ENCODE measurements around the gene CHKB. TPM values are rescaled to one million over a fixed set of nuclear protein-coding genes. Genes with fewer than 3 reads are reported as not detected.

CHKB gene
- total and polyA plus RNA-seq, 2 of the 8 experiments (the other 6 are each of a cell fraction or from before 2014, with no cell fraction given) = 27.9 to 42.2 TPM

DNA sequence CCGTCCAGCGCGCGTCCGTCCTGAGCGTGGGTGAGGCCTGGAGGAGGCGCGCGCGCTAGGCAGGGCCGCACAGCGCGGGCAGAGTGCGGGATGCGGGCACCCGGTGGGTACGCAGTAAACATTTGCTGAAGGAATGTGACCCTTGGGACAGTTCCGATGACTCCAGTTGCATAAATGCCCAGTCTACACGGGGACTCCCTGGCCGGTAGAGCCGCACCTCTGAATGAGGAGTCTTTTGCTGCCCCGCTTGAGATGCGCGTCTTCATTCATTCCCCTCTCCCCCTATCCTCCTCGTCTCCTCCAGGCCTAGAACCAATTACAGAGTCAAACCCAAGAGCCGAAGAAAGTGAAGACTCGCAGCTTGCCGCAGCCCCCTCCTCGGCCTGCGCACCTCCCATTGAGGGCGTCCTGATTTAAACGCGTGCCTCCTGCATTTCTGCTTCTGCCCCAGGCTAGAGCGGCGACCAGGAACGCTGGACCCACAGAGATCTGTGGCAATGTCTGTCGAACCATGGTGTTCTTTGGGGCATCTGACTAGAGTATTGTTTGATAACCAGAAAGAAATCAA, 729 bp upstream of the CHKB start:
- H3K27me3 ChIP-seq (replicated peaks in 1 of 4; ENCODE audit: control insufficient read depth in 3 of 4, extremely low read depth in 1 of 4, insufficient read depth in 3 of 4, low read length in 3 of 4) = no peaks in the 10 kb centered on the region
- H2BK12ac ChIP-seq (ENCODE audit: low read depth, low read length) = no peak overlapping the region
- H3K4ac ChIP-seq (replicated peaks; ENCODE audit: insufficient read length, low read depth, low read length) = no peak overlapping the region
- H3K9ac ChIP-seq (replicated peaks in 1 of 4; ENCODE audit: extremely low read depth in 1 of 4, low read depth in 3 of 4, low read length in 3 of 4) = peak overlapping the region; percentile 62 to 78 (median 64)
- no peak overlapping the region; the same call in 1 of the 2 replicates for H3K27ac ChIP-seq (ENCODE audit: low read depth, low read length)
- H4K5ac ChIP-seq (ENCODE audit: insufficient read length, low read depth, low read length) = no peak overlapping the region
- H3K79me1 ChIP-seq (ENCODE audit: low read depth, low read length) = peaks cover 7% of the 10 kb centered on the region; the same call in 1 of the 2 replicates
- H3K14ac ChIP-seq (ENCODE audit: insufficient read length) = no peak overlapping the region
- H2AFZ ChIP-seq (ENCODE audit: low read length) = no peak overlapping the region
- no peak overlapping the region for H3K23ac ChIP-seq (ENCODE audit: insufficient read length)
- DNase-seq (ENCODE audit: low read depth in 1 of 2, low spot score in 2 of 2) = no peak
- no peak overlapping the region for H4K8ac ChIP-seq (ENCODE audit: extremely low read depth, insufficient read depth, low read length)
- no peak for FAIRE-seq
- no peak overlapping the region for H3K56ac ChIP-seq (replicated peaks; ENCODE audit: insufficient read length, low read depth, low read length)
- H2BK20ac ChIP-seq (ENCODE audit: low read length) = no peak overlapping the region
- no peaks in the 10 kb centered on the region for H3K9me3 ChIP-seq (ENCODE audit: insufficient read depth in 2 of 2, low read depth in 1 of 2, low read length in 1 of 2)
- H3K18ac ChIP-seq (ENCODE audit: extremely low read depth, low read length) = peak overlapping the region; percentile 71
- H3K4me2 ChIP-seq (ENCODE audit: insufficient read depth in 1 of 2, low read depth in 2 of 2, low read length in 2 of 2) = peak overlapping the region; percentile 95 to 96
- H2AK5ac ChIP-seq (ENCODE audit: low read depth, low read length) = no peak overlapping the region
- ChIA-PET POLR2A (ENCODE audit: partially characterized antibody) (interaction anchor here (0.9 to 2.6 kb wide), 2 partner anchors 18 to 20 kb away, joined by 3 to 15 read pairs; partner anchors contain the start of gene SYCE3), CTCF (ENCODE audit: partially characterized antibody) (interaction anchor here (1.6 kb wide), 1 partner anchor 44 kb away, joined by 5 read pairs; no protein-coding TSS in a partner anchor)
- H3K79me2 ChIP-seq (ENCODE audit: control insufficient read depth in 1 of 2, insufficient read depth in 2 of 2, low read length in 2 of 2) = peaks cover 0 to 7% of the 10 kb centered on the region in 2 experiments; a peak in 1 of 4 replicates
- peak overlapping the region; percentile 72 to 91 (median 80) for H3K4me3 ChIP-seq (ENCODE audit: extremely low read depth in 1 of 4, insufficient read depth in 2 of 4, low read depth in 3 of 4, low read length in 4 of 4)
- H4K91ac ChIP-seq (replicated peaks; ENCODE audit: insufficient read length, low read length) = no peak overlapping the region
- H3K4me1 ChIP-seq (replicated peaks in 1 of 4; ENCODE audit: control insufficient read depth in 3 of 4, insufficient read depth in 4 of 4, low read length in 3 of 4) = peaks cover 4 to 15% (median 7%) of the 10 kb centered on the region in 4 experiments
- H4K20me1 ChIP-seq (replicated peaks in 1 of 2; ENCODE audit: control insufficient read depth in 1 of 2, insufficient read depth in 2 of 2, low read length in 2 of 2) = peaks cover 0 to 3% of the 10 kb centered on the region in 2 experiments
- peak overlapping the region; percentile 44; the same call in 1 of the 2 replicates for H2BK5ac ChIP-seq (ENCODE audit: low read depth, low read length)
- peaks cover 0 to 9% (median 4%) of the 10 kb centered on the region in 4 experiments; a peak in 5 of 8 replicates for H3K36me3 ChIP-seq (ENCODE audit: control insufficient read depth in 2 of 4, insufficient read depth in 4 of 4, low read length in 3 of 4)
- WGBS, 2 experiments (ENCODE audit: extremely low coverage in 1 of 2, insufficient coverage in 1 of 2, insufficient read length in 1 of 2, insufficient replicate concordance in 2 of 2, low coverage in 1 of 2, low lambda C conversion rate in 2 of 2, missing lambda C conversion rate in 1 of 2) = 13% methylated on average over 30 of the region's 37 CpGs; no CpG with 5 or more reads in 1 of the 2 experiments
- H3K23me2 ChIP-seq (ENCODE audit: low read depth, low read length) = peaks cover 10% of the 10 kb centered on the region; the same call in 1 of the 2 replicates
- H2BK15ac ChIP-seq (ENCODE audit: low read length) = no peak overlapping the region
- H2BK120ac ChIP-seq (replicated peaks; ENCODE audit: low read depth, low read length) = no peak overlapping the region
- TF ChIP-seq, protein P1, sequence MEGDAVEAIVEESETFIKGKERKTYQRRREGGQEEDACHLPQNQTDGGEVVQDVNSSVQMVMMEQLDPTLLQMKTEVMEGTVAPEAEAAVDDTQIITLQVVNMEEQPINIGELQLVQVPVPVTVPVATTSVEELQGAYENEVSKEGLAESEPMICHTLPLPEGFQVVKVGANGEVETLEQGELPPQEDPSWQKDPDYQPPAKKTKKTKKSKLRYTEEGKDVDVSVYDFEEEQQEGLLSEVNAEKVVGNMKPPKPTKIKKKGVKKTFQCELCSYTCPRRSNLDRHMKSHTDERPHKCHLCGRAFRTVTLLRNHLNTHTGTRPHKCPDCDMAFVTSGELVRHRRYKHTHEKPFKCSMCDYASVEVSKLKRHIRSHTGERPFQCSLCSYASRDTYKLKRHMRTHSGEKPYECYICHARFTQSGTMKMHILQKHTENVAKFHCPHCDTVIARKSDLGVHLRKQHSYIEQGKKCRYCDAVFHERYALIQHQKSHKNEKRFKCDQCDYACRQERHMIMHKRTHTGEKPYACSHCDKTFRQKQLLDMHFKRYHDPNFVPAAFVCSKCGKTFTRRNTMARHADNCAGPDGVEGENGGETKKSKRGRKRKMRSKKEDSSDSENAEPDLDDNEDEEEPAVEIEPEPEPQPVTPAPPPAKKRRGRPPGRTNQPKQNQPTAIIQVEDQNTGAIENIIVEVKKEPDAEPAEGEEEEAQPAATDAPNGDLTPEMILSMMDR (IDR thresholded peaks at IDR 0.05; ENCODE audit: control extremely low read depth in 1 of 3, insufficient read depth in 1 of 3, low read depth in 1 of 3, low read length in 3 of 3) = no peak
- TF ChIP-seq BRCA1 (IDR thresholded peaks at IDR 0.05; ENCODE audit: low read depth, low read length) (no peak), SUZ12 (IDR thresholded peaks at IDR 0.05; ENCODE audit: low read length) (no peak), SIX5 (IDR thresholded peaks at IDR 0.05; ENCODE audit: low read depth, low read length) (no peak), CEBPB (IDR thresholded peaks at IDR 0.05; ENCODE audit: low read depth, low read length) (no peak), RFX5 (IDR thresholded peaks at IDR 0.05; ENCODE audit: borderline replicate concordance, low read depth, low read length) (no peak), TAF1 (IDR thresholded peaks at IDR 0.05; ENCODE audit: low read depth, low read length) (no peak), NRF1 (IDR thresholded peaks at IDR 0.05; ENCODE audit: low read depth, low read length) (no peak)
- TF ChIP-seq, protein P2, sequence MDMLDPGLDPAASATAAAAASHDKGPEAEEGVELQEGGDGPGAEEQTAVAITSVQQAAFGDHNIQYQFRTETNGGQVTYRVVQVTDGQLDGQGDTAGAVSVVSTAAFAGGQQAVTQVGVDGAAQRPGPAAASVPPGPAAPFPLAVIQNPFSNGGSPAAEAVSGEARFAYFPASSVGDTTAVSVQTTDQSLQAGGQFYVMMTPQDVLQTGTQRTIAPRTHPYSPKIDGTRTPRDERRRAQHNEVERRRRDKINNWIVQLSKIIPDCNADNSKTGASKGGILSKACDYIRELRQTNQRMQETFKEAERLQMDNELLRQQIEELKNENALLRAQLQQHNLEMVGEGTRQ (IDR thresholded peaks at IDR 0.05; ENCODE audit: low read length) = no peak
